HK-2 (cell line): ENCODE data around the gene FAM168A.
"Not testable (repeated sequence)": the region's sequence is repeated elsewhere in the genome, so short reads cannot be mapped to it uniquely, and the experiment has no call there.

Experiments used
- DNase-seq: peaks from one replicate; pipeline ENCODE4 v3.0.0-alpha.2; 2018; ENCODE audit not compliant: unreplicated experiment

FAM168A gene

GRCh38 chr11:73596547-73596946 is 1.4 kb downstream of the FAM168A start:
- no peak for DNase-seq

GRCh38 chr11:73592640-73593039 is 5.3 kb downstream of the FAM168A start:
- no peak for DNase-seq

GRCh38 chr11:73591743-73592142 is 6.2 kb downstream of the FAM168A start:
- no peak for DNase-seq

- no peak for DNase-seq
Measured at GRCh38 chr11:73590991-73591390, 6.9 kb downstream of the FAM168A start.

GRCh38 chr11:73586791-73587190 is 11.1 kb downstream of the FAM168A start:
- DNase-seq, result no peak

GRCh38 chr11:73585834-73586575 is 11.9 kb downstream of the FAM168A start:
- DNase-seq, result no peak

GRCh38 chr11:73584831-73585230 is 13.1 kb downstream of the FAM168A start:
- no peak for DNase-seq

GRCh38 chr11:73582653-73583052 is 15.3 kb downstream of the FAM168A start:
- DNase-seq, result no peak

- DNase-seq, result not testable (repeated sequence)
Measured at GRCh38 chr11:73580749-73581148, 17.2 kb downstream of the FAM168A start.

- no peak for DNase-seq
Measured at GRCh38 chr11:73579641-73580434, 18.1 kb downstream of the FAM168A start.

GRCh38 chr11:73578592-73579185 is 19.2 kb downstream of the FAM168A start:
- DNase-seq, result no peak

- DNase-seq, result no peak
Measured at GRCh38 chr11:73577496-73577917, 20.4 kb downstream of the FAM168A start.

GRCh38 chr11:73576185-73576614 is 21.7 kb downstream of the FAM168A start:
- DNase-seq, result no peak

- DNase-seq, result not testable (repeated sequence)
Measured at GRCh38 chr11:73571982-73572381, 25.9 kb downstream of the FAM168A start.

- DNase-seq, result peak; percentile 58
Measured at GRCh38 chr11:73570415-73571114, 27.3 kb downstream of the FAM168A start.

GRCh38 chr11:73566977-73567755 is 30.7 kb downstream of the FAM168A start:
- DNase-seq, result no peak

- no peak for DNase-seq
Measured at GRCh38 chr11:73566422-73566821, 31.5 kb downstream of the FAM168A start.

GRCh38 chr11:73565804-73566203 is 32.1 kb downstream of the FAM168A start:
- DNase-seq, result no peak

- no peak for DNase-seq
Measured at GRCh38 chr11:73564903-73565302, 33.0 kb downstream of the FAM168A start.

GRCh38 chr11:73563539-73564200 is 34.2 kb downstream of the FAM168A start:
- no peak for DNase-seq

- DNase-seq, result no peak
Measured at GRCh38 chr11:73559743-73560142, 38.2 kb downstream of the FAM168A start.
